Natural killer cell treated with Interleukin-12 subunit alpha and Interleukin-12 subunit beta and Interleukin-15 and Interleukin-18, amount 100 ng/mL, for 72 hours (primary cell): ENCODE measurements around the gene DMAP1. TPM values are rescaled to one million over a fixed set of nuclear protein-coding genes. Genes with fewer than 3 reads are reported as not detected.

Source experiments
- ATAC-seq, 2 donors: fragments of 150-1000 bp; cut with Tn5 transposase in 1 of 2; sonication (Bioruptor Pico), chemical (Tn5 transposase) in 1 of 2; 2 replicates each; pipeline ENCODE4 v1.10.0; 2021
- DNase-seq: peaks from one replicate; pipeline ENCODE4 v3.0.0; 2022; ENCODE audit warnings: low spot score
- H3K27ac Mint-ChIP-seq, 2 donors: 1 replicate in 1 of 2; 2 replicates in 1 of 2; pipeline ENCODE4 v1.8.0; 2022; ENCODE audit warnings: mixed read lengths in 2 of 2, mild to moderate bottlenecking in 1 of 2, moderate library complexity in 1 of 2
- H3K27me3 Mint-ChIP-seq, 2 donors: 1 replicate in 1 of 2; 2 replicates in 1 of 2; pipeline ENCODE4 v1.8.0; 2022; ENCODE audit warnings: mixed read lengths in 2 of 2
- H3K36me3 Mint-ChIP-seq: one replicate; pipeline ENCODE4 v1.8.0; 2022; ENCODE audit warnings: mixed read lengths
- H3K4me1 Mint-ChIP-seq, 2 donors: 1 replicate in 1 of 2; 2 replicates in 1 of 2; pipeline ENCODE4 v1.8.0; 2022; ENCODE audit warnings: low read depth in 2 of 2, mixed read lengths in 2 of 2, mild to moderate bottlenecking in 1 of 2
- H3K4me3 Mint-ChIP-seq: one replicate; pipeline ENCODE4 v1.8.0; 2022; ENCODE audit warnings: mixed read lengths
- H3K9me3 Mint-ChIP-seq: 2 replicates; pipeline ENCODE4 v1.8.0; 2022; ENCODE audit warnings: mixed read lengths
- total RNA-seq, 2 donors: library from RNA; stranded (reverse); gene quantifications; one replicate each; pipeline ENCODE4 v1.2.3, GENCODE V29; 2022

The DMAP1 gene
- total RNA-seq, 2 donors from 2014 or later = 36.9 to 52.2 TPM

GRCh38 chr1:44251989-44252671, 38.9 kb downstream of the DMAP1 start:
- H3K9me3 Mint-ChIP-seq = no peaks in the 10 kb centered on the region
- no peaks in the 10 kb centered on the region for H3K27me3 Mint-ChIP-seq
- H3K36me3 Mint-ChIP-seq = no peaks in the 10 kb centered on the region
- H3K4me3 Mint-ChIP-seq = no peak overlapping the region
- no peaks in the 10 kb centered on the region for H3K4me1 Mint-ChIP-seq
- DNase-seq (no peak), ATAC-seq (no peak)
- no peak overlapping the region for H3K27ac Mint-ChIP-seq

GRCh38 chr1:44254392-44254910, 41.2 kb downstream of the DMAP1 start:
- H3K9me3 Mint-ChIP-seq = no peaks in the 10 kb centered on the region
- DNase-seq (no peak), ATAC-seq (peak in 1 of 2 donors; percentile 13)
- no peak overlapping the region for H3K27ac Mint-ChIP-seq
- H3K36me3 Mint-ChIP-seq = no peaks in the 10 kb centered on the region
- no peaks in the 10 kb centered on the region for H3K4me1 Mint-ChIP-seq
- H3K4me3 Mint-ChIP-seq = no peak overlapping the region
- H3K27me3 Mint-ChIP-seq = no peaks in the 10 kb centered on the region

DNA sequence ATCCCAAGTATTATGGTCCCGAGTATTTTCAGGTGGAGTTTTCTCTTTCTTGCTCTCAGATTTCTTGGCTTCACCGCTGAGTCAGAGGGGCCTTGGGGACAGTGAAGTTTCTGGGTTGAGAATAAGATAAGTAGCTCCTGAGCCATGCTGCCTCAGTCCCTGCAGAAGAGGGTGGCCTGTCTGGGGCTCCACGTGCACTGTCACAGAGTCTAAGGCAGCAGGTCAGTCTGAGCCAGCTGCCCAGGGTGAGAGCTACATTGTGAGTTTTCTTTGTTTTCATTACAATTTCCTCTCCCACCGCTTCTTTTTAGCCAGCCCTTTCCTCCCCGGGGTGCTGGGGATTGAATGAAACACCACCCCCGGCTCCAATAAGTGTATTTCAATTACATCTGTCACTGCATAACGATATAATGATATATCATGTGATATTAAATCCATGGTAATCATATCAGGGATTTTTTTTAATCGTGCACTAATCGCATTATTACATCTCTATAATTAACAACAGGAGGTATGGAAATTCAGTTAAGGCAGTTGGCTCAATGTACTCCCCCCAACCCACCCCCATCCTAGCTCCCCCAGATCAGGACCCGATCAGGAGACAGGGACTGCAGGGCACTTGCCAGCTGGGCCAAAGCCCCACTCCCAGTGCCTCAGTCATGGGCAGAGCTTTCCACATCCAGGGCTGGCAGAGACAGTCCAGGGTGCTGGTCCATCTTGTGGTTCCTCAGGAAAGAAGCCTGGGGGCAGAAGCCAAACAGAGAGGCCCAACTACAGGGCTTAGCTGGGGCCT, 43.7 kb downstream of the DMAP1 start:
- Mint-ChIP-seq H3K9me3 (no peaks in the 10 kb centered on the region), H3K4me1 (peaks cover 0 to 6% of the 10 kb centered on the region in 2 donors), H3K4me3 (no peak overlapping the region), H3K36me3 (no peaks in the 10 kb centered on the region), H3K27ac (no peak overlapping the region), H3K27me3 (no peaks in the 10 kb centered on the region)
- ATAC-seq (no peak), DNase-seq (no peak)

DNA sequence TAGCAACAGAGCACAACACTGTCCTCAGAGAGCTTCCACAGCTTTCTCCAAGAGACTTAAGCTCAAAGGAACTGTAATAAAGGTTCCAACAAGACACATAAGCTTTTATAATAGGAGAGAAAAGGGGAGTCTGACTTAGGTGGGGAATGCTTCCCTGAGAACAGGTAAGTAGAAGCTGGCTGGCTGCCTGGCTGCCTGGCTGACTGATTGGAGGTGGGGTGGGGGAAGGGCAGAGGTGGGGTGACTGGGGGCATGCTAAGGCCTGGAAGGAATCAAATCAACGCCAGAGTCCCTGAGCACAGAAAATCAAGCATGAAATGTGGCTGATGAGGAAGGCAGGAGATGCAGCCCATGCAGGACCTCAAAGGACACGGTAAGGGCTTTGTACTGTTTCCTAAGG, 45.8 kb downstream of the DMAP1 start:
- Mint-ChIP-seq H3K4me1 (peaks cover 0 to 9% of the 10 kb centered on the region in 2 donors), H3K4me3 (no peak overlapping the region)

DNA sequence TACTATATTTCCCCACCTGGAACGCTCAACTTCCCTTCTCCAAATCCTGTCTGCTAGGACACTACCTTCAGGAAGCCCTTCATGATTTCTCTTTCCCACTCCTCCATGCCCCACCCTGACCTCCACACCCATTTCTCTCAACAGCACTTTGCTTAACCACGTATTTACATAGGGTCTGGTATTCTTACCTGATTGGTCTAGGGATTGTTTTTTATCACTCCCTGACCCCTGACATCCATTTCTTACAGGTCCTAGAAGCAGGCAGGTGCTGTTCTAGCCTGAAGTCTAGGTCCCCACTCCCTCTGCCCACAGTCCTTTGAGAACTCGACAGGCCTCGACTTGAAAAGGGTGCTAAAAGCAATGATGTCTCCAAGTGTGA, 47.5 kb downstream of the DMAP1 start:
- DNase-seq (no peak), ATAC-seq (no peak)
- Mint-ChIP-seq H3K27ac (peak overlapping the region in 1 of 2 donors; percentile 7), H3K4me3 (no peak overlapping the region), H3K9me3 (no peaks in the 10 kb centered on the region), H3K27me3 (no peaks in the 10 kb centered on the region), H3K36me3 (no peaks in the 10 kb centered on the region), H3K4me1 (peaks cover 0 to 9% of the 10 kb centered on the region in 2 donors)

More for the DNA sequence above, 45.8 kb downstream of the DMAP1 start:
- H3K27ac Mint-ChIP-seq = no peak overlapping the region
- H3K27me3 Mint-ChIP-seq = no peaks in the 10 kb centered on the region
- no peak for DNase-seq
- H3K36me3 Mint-ChIP-seq = no peaks in the 10 kb centered on the region
- no peak for ATAC-seq
- H3K9me3 Mint-ChIP-seq = no peaks in the 10 kb centered on the region

DNA sequence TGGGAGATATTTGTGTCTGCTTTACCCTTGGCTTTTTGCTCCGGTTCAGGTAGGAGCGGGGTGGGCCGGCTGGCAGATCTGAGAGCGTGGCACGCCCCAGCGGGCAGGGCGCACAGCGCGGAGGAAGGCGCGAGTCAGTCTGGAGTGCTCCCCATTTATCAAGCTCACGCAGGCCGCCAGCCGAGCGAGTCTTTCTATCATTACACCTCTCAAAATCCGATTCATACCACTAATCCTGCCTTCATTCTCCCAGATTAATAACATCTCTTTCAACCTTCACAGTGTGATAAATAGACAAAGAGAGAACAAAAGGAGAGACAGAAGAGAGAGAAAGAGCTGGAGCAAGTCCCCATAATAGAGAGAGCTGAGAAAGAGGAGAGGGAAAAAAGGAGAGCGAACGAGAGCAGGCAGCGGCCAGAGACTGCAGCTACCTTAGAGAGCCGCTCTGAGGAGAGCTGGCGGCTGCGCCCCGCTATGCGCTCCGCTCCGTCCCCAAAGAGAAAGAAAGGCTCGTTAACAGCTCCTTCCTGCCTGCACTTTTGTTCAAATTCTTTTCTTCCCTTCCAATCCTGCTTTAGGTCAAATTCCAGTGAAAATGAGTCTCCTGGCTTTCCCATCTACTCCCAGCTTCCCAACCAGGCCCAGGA, 48.0 kb downstream of the DMAP1 start:
- H3K9me3 Mint-ChIP-seq = no peaks in the 10 kb centered on the region
- peak overlapping the region in 1 of 2 donors; percentile 7 for H3K27ac Mint-ChIP-seq
- no peak for DNase-seq
- no peak overlapping the region for H3K4me3 Mint-ChIP-seq
- ATAC-seq = no peak
- peaks cover 0 to 9% of the 10 kb centered on the region in 2 donors for H3K4me1 Mint-ChIP-seq
- no peaks in the 10 kb centered on the region for H3K27me3 Mint-ChIP-seq
- H3K36me3 Mint-ChIP-seq = no peaks in the 10 kb centered on the region

DNA sequence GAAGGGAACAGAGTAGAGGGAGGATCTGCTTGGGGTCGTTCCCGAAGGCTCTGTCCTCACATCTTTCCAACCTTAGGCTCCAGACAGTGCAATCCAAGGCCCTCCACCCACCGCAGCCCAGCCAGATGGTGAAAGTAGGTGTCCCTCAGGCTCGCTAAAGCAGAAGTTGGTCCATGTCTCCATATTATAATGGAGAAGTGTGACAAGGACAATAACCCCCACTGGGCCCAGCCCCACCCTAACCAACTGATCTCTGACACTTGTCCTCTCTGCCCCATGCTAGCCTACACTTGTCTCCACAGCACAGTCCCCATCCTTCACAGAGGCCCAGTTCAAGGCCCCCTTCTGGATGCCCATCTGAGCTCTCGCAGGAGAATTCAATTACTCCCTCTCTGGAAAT, 48.7 kb downstream of the DMAP1 start:
- H3K4me3 Mint-ChIP-seq = no peak overlapping the region
- no peak overlapping the region for H3K27ac Mint-ChIP-seq
- no peaks in the 10 kb centered on the region for H3K36me3 Mint-ChIP-seq
- ATAC-seq (no peak), DNase-seq (no peak)
- H3K27me3 Mint-ChIP-seq = no peaks in the 10 kb centered on the region
- peaks cover 0 to 9% of the 10 kb centered on the region in 2 donors for H3K4me1 Mint-ChIP-seq
- H3K9me3 Mint-ChIP-seq = no peaks in the 10 kb centered on the region

DNA sequence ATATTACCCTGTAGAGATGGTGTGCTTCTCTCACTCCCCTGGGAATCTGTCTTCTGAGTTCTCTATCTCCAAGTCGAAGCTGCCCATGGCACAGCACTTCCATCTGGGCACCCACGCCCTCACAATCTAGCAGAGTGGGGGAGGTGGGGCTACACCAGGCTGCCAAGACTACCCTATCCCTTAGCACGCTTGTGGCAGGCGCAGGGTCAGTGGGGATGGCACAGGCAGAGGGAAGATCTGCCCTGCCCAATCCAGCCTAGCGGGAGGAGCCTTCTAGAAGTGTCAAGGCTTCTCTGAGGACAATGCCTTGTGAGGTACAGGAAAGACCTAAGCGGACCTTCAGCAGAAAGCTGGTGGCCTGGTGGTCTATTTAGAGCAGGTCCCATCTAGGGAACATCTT, 49.1 kb downstream of the DMAP1 start:
- ATAC-seq (no peak), DNase-seq (no peak)
- H3K9me3 Mint-ChIP-seq = no peaks in the 10 kb centered on the region
- H3K27ac Mint-ChIP-seq = no peak overlapping the region
- H3K4me3 Mint-ChIP-seq = no peak overlapping the region
- no peaks in the 10 kb centered on the region for H3K36me3 Mint-ChIP-seq
- peaks cover 0 to 9% of the 10 kb centered on the region in 2 donors for H3K4me1 Mint-ChIP-seq
- no peaks in the 10 kb centered on the region for H3K27me3 Mint-ChIP-seq

DNA sequence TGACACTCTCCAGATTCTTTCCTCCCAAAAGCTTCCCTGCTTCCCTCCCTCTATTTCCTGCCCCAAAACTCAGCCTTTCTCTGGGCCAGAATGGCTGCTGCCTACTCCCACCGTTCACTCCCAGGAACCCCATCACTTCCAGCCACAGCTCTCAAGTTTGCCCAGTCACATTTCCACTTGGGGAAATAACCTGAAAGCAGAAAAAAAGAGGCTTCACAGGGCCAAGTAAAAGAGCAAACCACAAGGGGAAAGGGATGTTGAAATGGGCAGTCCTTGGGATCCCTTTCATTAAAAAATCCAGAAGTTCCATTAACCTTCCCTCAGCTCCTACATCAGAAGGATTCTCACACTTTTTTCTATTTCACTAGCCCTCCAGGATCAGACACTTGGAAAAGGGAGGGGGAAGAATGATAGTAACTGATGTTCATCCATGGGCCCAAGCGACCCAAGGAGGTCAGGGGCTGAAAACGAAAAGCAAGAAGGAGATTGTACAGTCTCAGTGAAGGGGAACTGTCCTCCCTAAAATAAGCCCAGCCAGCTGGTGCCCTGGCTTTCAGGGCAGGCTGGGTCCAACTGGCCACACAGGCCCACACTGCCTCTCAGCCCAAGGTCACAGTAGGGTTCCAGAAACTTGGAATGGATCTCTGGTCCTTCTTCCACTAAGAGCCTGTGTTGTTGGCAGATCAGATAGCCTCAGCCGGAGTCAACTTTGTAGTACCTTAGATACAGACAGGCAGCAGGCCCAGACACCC, 49.7 kb downstream of the DMAP1 start:
- Mint-ChIP-seq H3K27me3 (no peaks in the 10 kb centered on the region), H3K4me1 (peaks cover 0 to 9% of the 10 kb centered on the region in 2 donors), H3K36me3 (no peaks in the 10 kb centered on the region), H3K9me3 (no peaks in the 10 kb centered on the region), H3K4me3 (no peak overlapping the region), H3K27ac (no peak overlapping the region)
- no peak for ATAC-seq
- DNase-seq = no peak

GRCh38 chr1:44263568-44264450, 50.5 kb downstream of the DMAP1 start:
- no peak overlapping the region for H3K4me3 Mint-ChIP-seq
- ATAC-seq = no peak
- no peaks in the 10 kb centered on the region for H3K27me3 Mint-ChIP-seq

DNA sequence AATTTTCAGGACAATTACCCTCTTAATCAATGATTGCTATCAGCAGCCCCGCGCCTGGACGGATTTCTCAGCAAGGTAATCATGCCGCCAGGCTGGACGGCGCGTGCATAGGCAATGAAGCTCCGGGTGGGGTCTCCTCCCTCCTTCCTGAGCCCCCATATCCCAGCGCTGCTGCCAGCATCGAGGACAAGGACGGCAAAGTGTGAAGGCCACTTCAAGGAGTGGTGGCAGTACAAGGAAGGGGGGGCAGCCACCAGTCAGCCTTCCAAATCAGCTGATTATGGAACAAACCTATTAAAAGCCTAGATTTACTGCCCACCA, 51.1 kb downstream of the DMAP1 start:
- DNase-seq (no peak), ATAC-seq (no peak)
- H3K4me1 Mint-ChIP-seq = peaks cover 0 to 9% of the 10 kb centered on the region in 2 donors
- no peak overlapping the region for H3K4me3 Mint-ChIP-seq
- no peak overlapping the region for H3K27ac Mint-ChIP-seq
- H3K27me3 Mint-ChIP-seq = no peaks in the 10 kb centered on the region
- H3K36me3 Mint-ChIP-seq = no peaks in the 10 kb centered on the region
- H3K9me3 Mint-ChIP-seq = no peaks in the 10 kb centered on the region

More at GRCh38 chr1:44263568-44264450, 50.5 kb downstream of the DMAP1 start:
- H3K9me3 Mint-ChIP-seq = no peaks in the 10 kb centered on the region
- H3K4me1 Mint-ChIP-seq = peaks cover 0 to 9% of the 10 kb centered on the region in 2 donors
- no peaks in the 10 kb centered on the region for H3K36me3 Mint-ChIP-seq
- DNase-seq = no peak
- no peak overlapping the region for H3K27ac Mint-ChIP-seq

DNA sequence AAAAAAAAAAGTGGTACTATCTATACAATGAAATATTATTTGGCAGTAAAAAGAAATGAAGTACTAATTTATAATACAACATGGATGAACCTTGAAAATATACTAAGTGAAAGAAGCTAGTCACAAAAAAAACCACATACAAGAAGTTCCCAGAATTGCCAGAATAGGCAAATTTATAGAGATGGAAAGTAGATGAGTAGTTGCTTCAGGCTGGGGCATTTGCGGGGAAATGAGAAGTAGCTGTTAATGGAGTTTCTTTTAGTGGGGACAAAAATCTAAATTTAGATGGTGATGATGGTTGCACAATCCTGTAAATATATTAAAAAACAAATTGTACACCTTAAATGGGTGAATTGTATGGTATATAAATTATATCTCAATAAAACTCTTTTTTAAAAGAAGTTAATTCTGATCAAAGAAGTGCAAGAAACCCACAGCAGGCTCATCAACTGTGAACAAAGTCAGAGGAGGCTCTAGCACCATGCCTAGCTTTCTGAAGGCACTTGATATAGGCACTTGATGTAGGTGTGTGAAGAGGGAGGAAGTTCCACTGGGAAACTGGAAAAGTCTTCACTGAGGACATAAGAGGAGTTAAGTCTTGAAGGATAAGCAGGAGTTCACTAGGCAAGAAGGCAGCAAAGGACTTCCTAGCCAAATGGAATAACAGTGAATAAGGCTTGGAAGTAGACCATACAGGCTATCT, 52.5 kb downstream of the DMAP1 start:
- Mint-ChIP-seq H3K4me3 (no peak overlapping the region), H3K4me1 (peaks cover 0 to 7% of the 10 kb centered on the region in 2 donors), H3K27ac (no peak overlapping the region), H3K9me3 (no peaks in the 10 kb centered on the region), H3K27me3 (no peaks in the 10 kb centered on the region), H3K36me3 (no peaks in the 10 kb centered on the region)
- ATAC-seq (no peak), DNase-seq (no peak)
